Esophagus (tissue), 2 donors: ENCODE results near the gene CDH24. TPM values are rescaled to one million over a fixed set of nuclear protein-coding genes. Genes with fewer than 3 reads are reported as not detected.

Experiments used
- H3K27ac ChIP-seq, 2 donors: one replicate each; pipeline ENCODE4 v1.5.1; 2013; ENCODE audit warnings: low read depth in 2 of 2, mild to moderate bottlenecking in 2 of 2, inconsistent platforms in 1 of 2, low read length in 1 of 2, moderate library complexity in 1 of 2
- H3K27me3 ChIP-seq, 2 donors: one replicate each; pipeline ENCODE4 v1.6.1; 2013; ENCODE audit warnings: low read length in 2 of 2, control low read depth in 1 of 2, mild to moderate bottlenecking in 1 of 2; ENCODE audit not compliant: insufficient read depth in 2 of 2, control insufficient read depth in 1 of 2
- H3K36me3 ChIP-seq, 2 donors: one replicate each; pipeline ENCODE4 v1.6.1; 2013; ENCODE audit warnings: low read length in 1 of 2; ENCODE audit not compliant: control insufficient read depth in 2 of 2, insufficient read depth in 2 of 2
- H3K4me1 ChIP-seq, 2 donors: one replicate each; pipeline ENCODE4 v1.6.1; 2013; ENCODE audit warnings: low read length in 1 of 2; ENCODE audit not compliant: control insufficient read depth in 2 of 2, insufficient read depth in 2 of 2
- H3K4me3 ChIP-seq, 2 donors: one replicate each; pipeline ENCODE4 v1.5.1; 2013; ENCODE audit warnings: low read length in 2 of 2, mild to moderate bottlenecking in 2 of 2, low read depth in 1 of 2, moderate library complexity in 1 of 2
- H3K9me3 ChIP-seq, 2 donors: one replicate each; pipeline ENCODE4 v1.6.1; 2013; ENCODE audit warnings: mild to moderate bottlenecking in 2 of 2, low read depth in 1 of 2, low read length in 1 of 2, moderate library complexity in 1 of 2; ENCODE audit not compliant: control insufficient read depth in 2 of 2, insufficient read depth in 1 of 2
- WGBS, 2 donors: extraction: QIAGEN DNeasy Blood & Tissue Kit; methylation state at CpG; one replicate each; pipeline ENCODE4 v1.1.7; 2013; 5-methylcytosine and 5-hydroxymethylcytosine counted together
- polyA plus RNA-seq, 2 donors: library from polyadenylated mRNA; stranded (reverse); fragments of 200-250 nt; gene quantifications; one replicate each; pipeline ENCODE4 v1.2.3, GENCODE V29; 2013
- donor health status: healthy with polysubstance abuse.
- donor health status: Bipolar disorder and iron deficiency.

The CDH24 gene
- polyA plus RNA-seq, 2 donors = 4.2 to 7.4 TPM

- WGBS, 2 donors = 80 to 85% methylated on average over 12 of the region's 12 CpGs
- no peak overlapping the region for H3K4me3 ChIP-seq
- H3K36me3 ChIP-seq = peaks cover 5 to 10% of the 10 kb centered on the region in 2 donors
- peaks cover 0 to 2% of the 10 kb centered on the region in 2 donors for H3K4me1 ChIP-seq
- H3K27ac ChIP-seq = no peak overlapping the region
- H3K27me3 ChIP-seq = no peaks in the 10 kb centered on the region
- no peaks in the 10 kb centered on the region for H3K9me3 ChIP-seq
Observed at GRCh38 chr14:23091294-23092225, 34.2 kb upstream of the CDH24 start.

GRCh38 chr14:23090254-23090636 lies 32.9 kb upstream of the CDH24 start:
- H3K4me1 ChIP-seq = no peaks in the 10 kb centered on the region
- H3K4me3 ChIP-seq = no peak overlapping the region
- 80 to 81% methylated on average over 4 of the region's 4 CpGs for WGBS, 2 donors
- no peaks in the 10 kb centered on the region for H3K27me3 ChIP-seq
- no peak overlapping the region for H3K27ac ChIP-seq
- H3K36me3 ChIP-seq = peaks cover 7 to 15% of the 10 kb centered on the region in 2 donors
- H3K9me3 ChIP-seq = no peaks in the 10 kb centered on the region

GRCh38 chr14:23089498-23090253 lies 32.4 kb upstream of the CDH24 start:
- Histone ChIP-seq H3K4me3 (no peak overlapping the region), H3K27ac (peak overlapping the region in 1 of 2 donors; percentile 13), H3K9me3 (no peaks in the 10 kb centered on the region), H3K36me3 (peaks cover 7 to 15% of the 10 kb centered on the region in 2 donors), H3K27me3 (no peaks in the 10 kb centered on the region), H3K4me1 (no peaks in the 10 kb centered on the region)
- 91 to 92% methylated on average over 12 of the region's 12 CpGs for WGBS, 2 donors

GRCh38 chr14:23086565-23086964 lies 29.2 kb upstream of the CDH24 start:
- Histone ChIP-seq H3K4me1 (no peaks in the 10 kb centered on the region), H3K9me3 (no peaks in the 10 kb centered on the region), H3K36me3 (peaks cover 9 to 15% of the 10 kb centered on the region in 2 donors), H3K27me3 (no peaks in the 10 kb centered on the region), H3K4me3 (no peak overlapping the region), H3K27ac (no peak overlapping the region)
- WGBS, 2 donors = 78 to 98% methylated on average over 1 of the region's 1 CpG

- H3K4me1 ChIP-seq = no peaks in the 10 kb centered on the region
- 68 to 80% methylated on average over 3 of the region's 3 CpGs for WGBS, 2 donors
- no peaks in the 10 kb centered on the region for H3K27me3 ChIP-seq
- H3K27ac ChIP-seq = no peak overlapping the region
- peaks cover 16 to 19% of the 10 kb centered on the region in 2 donors for H3K36me3 ChIP-seq
- no peaks in the 10 kb centered on the region for H3K9me3 ChIP-seq
- H3K4me3 ChIP-seq = no peak overlapping the region
Observed at GRCh38 chr14:23085458-23085857, 28.1 kb upstream of the CDH24 start.

- Histone ChIP-seq H3K27ac (no peak overlapping the region), H3K4me3 (no peak overlapping the region), H3K9me3 (no peaks in the 10 kb centered on the region), H3K36me3 (peaks cover 15 to 36% of the 10 kb centered on the region in 2 donors), H3K4me1 (no peaks in the 10 kb centered on the region), H3K27me3 (no peaks in the 10 kb centered on the region)
- WGBS, 2 donors = 75 to 84% methylated on average over 1 of the region's 1 CpG
Observed at GRCh38 chr14:23080474-23080873, 23.2 kb upstream of the CDH24 start.

- Histone ChIP-seq H3K27ac (peak overlapping the region; percentile 2 to 42), H3K36me3 (peaks cover 15 to 36% of the 10 kb centered on the region in 2 donors), H3K4me1 (no peaks in the 10 kb centered on the region), H3K27me3 (no peaks in the 10 kb centered on the region), H3K9me3 (no peaks in the 10 kb centered on the region), H3K4me3 (no peak overlapping the region)
- 84 to 88% methylated on average over 2 of the region's 2 CpGs for WGBS, 2 donors
Observed at GRCh38 chr14:23079716-23080115, 22.4 kb upstream of the CDH24 start.

- no peaks in the 10 kb centered on the region for H3K9me3 ChIP-seq
- no peaks in the 10 kb centered on the region for H3K27me3 ChIP-seq
- H3K4me3 ChIP-seq = no peak overlapping the region
- H3K27ac ChIP-seq = peak overlapping the region; percentile 28 to 51
- no peaks in the 10 kb centered on the region for H3K4me1 ChIP-seq
- WGBS, 2 donors = 16 to 34% methylated on average over 2 of the region's 2 CpGs
- H3K36me3 ChIP-seq = peaks cover 15 to 36% of the 10 kb centered on the region in 2 donors
Observed at GRCh38 chr14:23078692-23079116, 21.4 kb upstream of the CDH24 start.

GRCh38 chr14:23077962-23078361 lies 20.6 kb upstream of the CDH24 start:
- H3K4me1 ChIP-seq = no peaks in the 10 kb centered on the region
- H3K9me3 ChIP-seq = no peaks in the 10 kb centered on the region
- H3K27ac ChIP-seq = peak overlapping the region; percentile 62 to 74
- H3K4me3 ChIP-seq = no peak overlapping the region
- no peaks in the 10 kb centered on the region for H3K27me3 ChIP-seq
- peaks cover 15 to 36% of the 10 kb centered on the region in 2 donors for H3K36me3 ChIP-seq
- WGBS, 2 donors = 83 to 88% methylated on average over 5 of the region's 5 CpGs
